ENCODE results near the gene ANKEF1.
"Not testable (repeated sequence)": the region's sequence is repeated elsewhere in the genome, so short reads cannot be mapped to it uniquely, and the experiment has no call there.

The ANKEF1 gene

GRCh38 chr20:10007158-10007557 lies 27.6 kb upstream of the ANKEF1 start:
- no peak for TF ChIP-seq CTCF (IDR thresholded peaks at IDR 0.05)
- TF ChIP-seq ZFX (IDR thresholded peaks at IDR 0.05; ENCODE audit: borderline replicate concordance): no peak
- H3K27ac ChIP-seq: no peak overlapping the region

GRCh38 chr20:10007747-10008146 lies 27.0 kb upstream of the ANKEF1 start:
- no peak overlapping the region for H3K27ac ChIP-seq
- TF ChIP-seq CTCF (IDR thresholded peaks at IDR 0.05): no peak
- TF ChIP-seq ZFX (IDR thresholded peaks at IDR 0.05; ENCODE audit: borderline replicate concordance): no peak

GRCh38 chr20:10012464-10012863 lies 22.3 kb upstream of the ANKEF1 start:
- no peak overlapping the region for H3K27ac ChIP-seq
- TF ChIP-seq CTCF (IDR thresholded peaks at IDR 0.05): no peak
- no peak for TF ChIP-seq ZFX (IDR thresholded peaks at IDR 0.05; ENCODE audit: borderline replicate concordance)

GRCh38 chr20:10014431-10014830 lies 20.4 kb upstream of the ANKEF1 start:
- no peak overlapping the region for H3K27ac ChIP-seq
- TF ChIP-seq CTCF (IDR thresholded peaks at IDR 0.05): no peak
- TF ChIP-seq ZFX (IDR thresholded peaks at IDR 0.05; ENCODE audit: borderline replicate concordance): no peak

GRCh38 chr20:10020937-10021336 lies 13.8 kb upstream of the ANKEF1 start:
- TF ChIP-seq CTCF (IDR thresholded peaks at IDR 0.05): no peak
- TF ChIP-seq ZFX (IDR thresholded peaks at IDR 0.05; ENCODE audit: borderline replicate concordance): no peak
- H3K27ac ChIP-seq: no peak overlapping the region

- no peak overlapping the region for H3K27ac ChIP-seq
- TF ChIP-seq ZFX (IDR thresholded peaks at IDR 0.05; ENCODE audit: borderline replicate concordance): no peak
- TF ChIP-seq CTCF (IDR thresholded peaks at IDR 0.05): no peak
Observed at GRCh38 chr20:10022625-10023024, 12.2 kb upstream of the ANKEF1 start.

GRCh38 chr20:10023911-10024310 lies 10.9 kb upstream of the ANKEF1 start:
- TF ChIP-seq CTCF (IDR thresholded peaks at IDR 0.05) (no peak), ZFX (IDR thresholded peaks at IDR 0.05; ENCODE audit: borderline replicate concordance) (no peak)
- H3K27ac ChIP-seq: no peak overlapping the region

- H3K27ac ChIP-seq: not testable (repeated sequence)
Observed at GRCh38 chr20:10031451-10032215, 3.2 kb upstream of the ANKEF1 start.

GRCh38 chr20:10032269-10032668 lies 2.5 kb upstream of the ANKEF1 start:
- H3K27ac ChIP-seq: not testable (repeated sequence)

Measured in 22Rv1 (cell line).